ENCODE data around the gene NMNAT1. TPM values are rescaled to one million over a fixed set of nuclear protein-coding genes. Genes with fewer than 3 reads are reported as not detected.

Gene NMNAT1
- total and polyA plus RNA-seq, 2 donors (not counting 1 experiment from before 2014, with no cell fraction given), result 11.5 to 17.2 TPM

GRCh38 chr1:9909234-9910046 lies 33.8 kb upstream of the NMNAT1 start:
- no peaks in the 10 kb centered on the region for H3K9me3 ChIP-seq (ENCODE audit: control insufficient read depth, insufficient read depth, low read depth, low read length)
- peaks cover 4% of the 10 kb centered on the region for H3K4me1 ChIP-seq (ENCODE audit: control insufficient read depth, extremely low read depth, insufficient read depth, low read length)
- peak overlapping the region; percentile 59 to 85 (median 76) for H3K4me3 ChIP-seq (replicated peaks in 1 of 4; ENCODE audit: control extremely low read depth in 1 of 4, insufficient read depth in 1 of 4, low read depth in 3 of 4, low read length in 4 of 4)
- H3K79me2 ChIP-seq (ENCODE audit: control insufficient read depth, insufficient read depth, low read length), result no peaks in the 10 kb centered on the region
- TF ChIP-seq CTCF (conservative IDR thresholded peaks at IDR 0.05 in 1 of 2, IDR thresholded peaks at IDR 0.05 in 1 of 2; ENCODE audit: low read depth in 1 of 2, low read length in 2 of 2) (no peak), EZH2 (IDR thresholded peaks at IDR 0.05; ENCODE audit: low read length, missing control alignments) (no peak)
- peak overlapping the region; percentile 62 for H2AFZ ChIP-seq (ENCODE audit: low read length)
- peak overlapping the region; percentile 59 for H3K27ac ChIP-seq (ENCODE audit: insufficient read depth, low read length)
- DNase-seq (ENCODE audit: low read depth in 2 of 2), result peak in 1 of 2 donors; percentile 36
- peak overlapping the region; percentile 98 for H3K4me2 ChIP-seq (ENCODE audit: extremely low read depth, insufficient read depth, low read length)
- H3K27me3 ChIP-seq (ENCODE audit: control insufficient read depth, insufficient read depth, low read length), result no peaks in the 10 kb centered on the region
- peak overlapping the region; percentile 80 for H3K9ac ChIP-seq (ENCODE audit: insufficient read depth, low read length)
- no peaks in the 10 kb centered on the region for H3K36me3 ChIP-seq (ENCODE audit: control insufficient read depth, insufficient read depth, low read length)
- no peaks in the 10 kb centered on the region for H4K20me1 ChIP-seq (ENCODE audit: control insufficient read depth, extremely low read depth, insufficient read depth, low read length)

GRCh38 chr1:9910076-9910422 lies 33.2 kb upstream of the NMNAT1 start, which contains the start of gene CTNNBIP1:
Gene CTNNBIP1, minus strand, starts transcription at chr1:9910269. Its CDS starts 38,205 bp downstream, at chr1:9872064.
- H3K4me1 ChIP-seq (ENCODE audit: control insufficient read depth, extremely low read depth, insufficient read depth, low read length), result peaks cover 4% of the 10 kb centered on the region
- H4K20me1 ChIP-seq (ENCODE audit: control insufficient read depth, extremely low read depth, insufficient read depth, low read length), result no peaks in the 10 kb centered on the region
- H3K4me3 ChIP-seq (replicated peaks in 1 of 4; ENCODE audit: control extremely low read depth in 1 of 4, insufficient read depth in 1 of 4, low read depth in 3 of 4, low read length in 4 of 4), result peak within 1 kb of the TSS; percentile 77 to 85 (median 78)
- DNase-seq (ENCODE audit: low read depth in 2 of 2), result no peak
- H3K9ac ChIP-seq (ENCODE audit: insufficient read depth, low read length), result peak within 1 kb of the TSS; percentile 80
- TF ChIP-seq EZH2 (IDR thresholded peaks at IDR 0.05; ENCODE audit: low read length, missing control alignments), result no peak
- TF ChIP-seq CTCF (conservative IDR thresholded peaks at IDR 0.05 in 1 of 2, IDR thresholded peaks at IDR 0.05 in 1 of 2; ENCODE audit: low read depth in 1 of 2, low read length in 2 of 2), result no peak
- peak within 1 kb of the TSS; percentile 94 for H2AFZ ChIP-seq (ENCODE audit: low read length)
- no peaks in the 10 kb centered on the region for H3K9me3 ChIP-seq (ENCODE audit: control insufficient read depth, insufficient read depth, low read depth, low read length)
- no peaks in the 10 kb centered on the region for H3K36me3 ChIP-seq (ENCODE audit: control insufficient read depth, insufficient read depth, low read length)
- H3K4me2 ChIP-seq (ENCODE audit: extremely low read depth, insufficient read depth, low read length), result peak within 1 kb of the TSS; percentile 98
- peak within 1 kb of the TSS; percentile 62 for H3K27ac ChIP-seq (ENCODE audit: insufficient read depth, low read length)
- H3K79me2 ChIP-seq (ENCODE audit: control insufficient read depth, insufficient read depth, low read length), result no peaks in the 10 kb centered on the region
- H3K27me3 ChIP-seq (ENCODE audit: control insufficient read depth, insufficient read depth, low read length), result no peaks in the 10 kb centered on the region

- peak overlapping the region; percentile 29 to 78 (median 61) for H3K4me3 ChIP-seq (replicated peaks in 1 of 4; ENCODE audit: control extremely low read depth in 1 of 4, insufficient read depth in 1 of 4, low read depth in 3 of 4, low read length in 4 of 4)
- H3K27ac ChIP-seq (ENCODE audit: insufficient read depth, low read length), result peak overlapping the region; percentile 62
- H3K27me3 ChIP-seq (ENCODE audit: control insufficient read depth, insufficient read depth, low read length), result no peaks in the 10 kb centered on the region
- peak overlapping the region; percentile 94 for H2AFZ ChIP-seq (ENCODE audit: low read length)
- no peaks in the 10 kb centered on the region for H3K9me3 ChIP-seq (ENCODE audit: control insufficient read depth, insufficient read depth, low read depth, low read length)
- peak overlapping the region; percentile 41 for H3K9ac ChIP-seq (ENCODE audit: insufficient read depth, low read length)
- TF ChIP-seq CTCF (conservative IDR thresholded peaks at IDR 0.05 in 1 of 2, IDR thresholded peaks at IDR 0.05 in 1 of 2; ENCODE audit: low read depth in 1 of 2, low read length in 2 of 2), result no peak
- no peak for TF ChIP-seq EZH2 (IDR thresholded peaks at IDR 0.05; ENCODE audit: low read length, missing control alignments)
- H3K4me2 ChIP-seq (ENCODE audit: extremely low read depth, insufficient read depth, low read length), result peak overlapping the region; percentile 94
- H3K4me1 ChIP-seq (ENCODE audit: control insufficient read depth, extremely low read depth, insufficient read depth, low read length), result peaks cover 4% of the 10 kb centered on the region
- H4K20me1 ChIP-seq (ENCODE audit: control insufficient read depth, extremely low read depth, insufficient read depth, low read length), result no peaks in the 10 kb centered on the region
- H3K79me2 ChIP-seq (ENCODE audit: control insufficient read depth, insufficient read depth, low read length), result no peaks in the 10 kb centered on the region
- peak; percentile 98 for DNase-seq (ENCODE audit: low read depth in 2 of 2)
- no peaks in the 10 kb centered on the region for H3K36me3 ChIP-seq (ENCODE audit: control insufficient read depth, insufficient read depth, low read length)
Measured at GRCh38 chr1:9910423-9911178, 32.7 kb upstream of the NMNAT1 start.

Data from fibroblast of lung (primary cell).